ENCODE measurements around the gene COL7A1.
A peak's percentile ranks its signal among the peaks of the same experiment; 100 is the strongest.

Gene COL7A1

GRCh38 chr3:48595075-48595525 is at the start of gene COL7A1:
COL7A1 (minus strand) TSS chr3:48595329; CDS start chr3:48595159, 170 bp downstream.
- DNase-seq (no peak), ATAC-seq (no peak)

GRCh38 chr3:48642605-48643004 is 47.5 kb upstream of the COL7A1 start:
- no peak for ATAC-seq
- no peak for DNase-seq

GRCh38 chr3:48641396-48641795 is 46.3 kb upstream of the COL7A1 start:
- no peak for ATAC-seq
- no peak for DNase-seq

GRCh38 chr3:48639944-48640606 is 44.9 kb upstream of the COL7A1 start:
- DNase-seq (no peak), ATAC-seq (no peak)

- DNase-seq (no peak), ATAC-seq (no peak)
Observed at GRCh38 chr3:48637305-48637704, 42.2 kb upstream of the COL7A1 start.

GRCh38 chr3:48636149-48636655 is 41.1 kb upstream of the COL7A1 start:
- DNase-seq (no peak), ATAC-seq (no peak)

GRCh38 chr3:48635222-48636021 is 40.3 kb upstream of the COL7A1 start, which contains the start of gene SLC26A6:
SLC26A6 (minus strand) TSS chr3:48635461; CDS start chr3:48635393, 68 bp downstream.
- ATAC-seq = peak; percentile 96
- peak; percentile 97 for DNase-seq

- ATAC-seq (peak; percentile 39), DNase-seq (peak; percentile 75)
Observed at GRCh38 chr3:48634661-48635221, 39.6 kb upstream of the COL7A1 start.

GRCh38 chr3:48633743-48634142 is 38.6 kb upstream of the COL7A1 start:
- ATAC-seq (no peak), DNase-seq (no peak)

GRCh38 chr3:48633256-48633655 is 38.1 kb upstream of the COL7A1 start:
- DNase-seq (no peak), ATAC-seq (no peak)

GRCh38 chr3:48631516-48632448 is 36.7 kb upstream of the COL7A1 start:
- ATAC-seq (no peak), DNase-seq (no peak)

GRCh38 chr3:48630833-48631232 is 35.7 kb upstream of the COL7A1 start:
- ATAC-seq (no peak), DNase-seq (no peak)

- DNase-seq = no peak
- ATAC-seq = no peak
Observed at GRCh38 chr3:48630407-48630806, 35.3 kb upstream of the COL7A1 start.

GRCh38 chr3:48629894-48630293 is 34.8 kb upstream of the COL7A1 start:
- DNase-seq = no peak
- ATAC-seq = no peak

GRCh38 chr3:48628277-48629017 is 33.3 kb upstream of the COL7A1 start:
- DNase-seq (no peak), ATAC-seq (no peak)

- ATAC-seq (no peak), DNase-seq (no peak)
Observed at GRCh38 chr3:48625600-48625999, 30.5 kb upstream of the COL7A1 start.

GRCh38 chr3:48624767-48625166 is 29.6 kb upstream of the COL7A1 start:
- no peak for DNase-seq
- ATAC-seq = no peak

- DNase-seq (no peak), ATAC-seq (no peak)
Observed at GRCh38 chr3:48623851-48624547, 28.9 kb upstream of the COL7A1 start.

- ATAC-seq (no peak), DNase-seq (no peak)
Observed at GRCh38 chr3:48621461-48621869, 26.3 kb upstream of the COL7A1 start, which contains the start of gene TMEM89. TMEM89 (minus strand) TSS chr3:48621769; CDS start chr3:48621756, 13 bp downstream.
